K562 (cell line): ENCODE measurements around the gene PLXNA3.

Experiments
- CBX5 ChIP-seq: IDR thresholded peaks from 2 replicates; pipeline ENCODE4 v1.6.1; 2014; ENCODE audit warnings: low read depth, borderline replicate concordance
- E2F8 ChIP-seq: fragments of 450-650 bp; IDR thresholded peaks from 2 replicates; pipeline ENCODE4 v1.7.1; 2018; ENCODE audit warnings: mild to moderate bottlenecking, low read depth; ENCODE audit not compliant: partially characterized antibody
- KLF6 ChIP-seq: fragments of 250-450 bp; sonication (Bioruptor Pico); IDR thresholded peaks from 2 replicates; pipeline ENCODE4 v1.4.0; 2020; ENCODE audit warnings: mild to moderate bottlenecking, moderate library complexity, borderline replicate concordance
- POLR2A ChIP-seq: fragments of 450-650 bp; conservative IDR thresholded peaks from 2 replicates; pipeline ENCODE4 v1.6.1; 2016
- RAD51 ChIP-seq: fragments of 450-650 bp; IDR thresholded peaks from 2 replicates; pipeline ENCODE4 v1.7.1; 2016; ENCODE audit warnings: low read depth, mild to moderate bottlenecking, borderline replicate concordance
- ZNF764 ChIP-seq: fragments of 250-450 bp; sonication (Bioruptor Pico); IDR thresholded peaks from 2 replicates; pipeline ENCODE4 v1.4.0; 2020; ENCODE audit warnings: low read depth, mild to moderate bottlenecking, moderate library complexity
- TF ChIP-seq, protein P1 (sequence below), 2 experiments: IDR thresholded peaks; 2 replicates each; pipeline ENCODE4 v1.6.1; 2012; ENCODE audit warnings: improper control_type of control experiment in 2 of 2, low read depth in 2 of 2, low read length in 2 of 2, borderline replicate concordance in 1 of 2

- TF ChIP-seq, protein P1, sequence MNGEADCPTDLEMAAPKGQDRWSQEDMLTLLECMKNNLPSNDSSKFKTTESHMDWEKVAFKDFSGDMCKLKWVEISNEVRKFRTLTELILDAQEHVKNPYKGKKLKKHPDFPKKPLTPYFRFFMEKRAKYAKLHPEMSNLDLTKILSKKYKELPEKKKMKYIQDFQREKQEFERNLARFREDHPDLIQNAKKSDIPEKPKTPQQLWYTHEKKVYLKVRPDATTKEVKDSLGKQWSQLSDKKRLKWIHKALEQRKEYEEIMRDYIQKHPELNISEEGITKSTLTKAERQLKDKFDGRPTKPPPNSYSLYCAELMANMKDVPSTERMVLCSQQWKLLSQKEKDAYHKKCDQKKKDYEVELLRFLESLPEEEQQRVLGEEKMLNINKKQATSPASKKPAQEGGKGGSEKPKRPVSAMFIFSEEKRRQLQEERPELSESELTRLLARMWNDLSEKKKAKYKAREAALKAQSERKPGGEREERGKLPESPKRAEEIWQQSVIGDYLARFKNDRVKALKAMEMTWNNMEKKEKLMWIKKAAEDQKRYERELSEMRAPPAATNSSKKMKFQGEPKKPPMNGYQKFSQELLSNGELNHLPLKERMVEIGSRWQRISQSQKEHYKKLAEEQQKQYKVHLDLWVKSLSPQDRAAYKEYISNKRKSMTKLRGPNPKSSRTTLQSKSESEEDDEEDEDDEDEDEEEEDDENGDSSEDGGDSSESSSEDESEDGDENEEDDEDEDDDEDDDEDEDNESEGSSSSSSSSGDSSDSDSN (IDR thresholded peaks at IDR 0.05; ENCODE audit: borderline replicate concordance in 1 of 2, low read depth in 2 of 2, low read length in 2 of 2), result peak; percentile 82 to 89; a peak in 2 of 4 replicates
- peak; percentile 83 for TF ChIP-seq POLR2A
- no peak for TF ChIP-seq KLF6 (CRISPR knock-in tag)
- no peak for TF ChIP-seq ZNF764 (CRISPR knock-in tag)
- no peak for TF ChIP-seq E2F8
- TF ChIP-seq RAD51, result no peak
- no peak for TF ChIP-seq CBX5
These were observed 58.0 kb downstream of the PLXNA3 start, which contains the start of gene FAM3A for GRCh38 chrX:154515966-154516655.
